ENCODE data around the gene CCDC73. TPM values are rescaled to one million over a fixed set of nuclear protein-coding genes. Genes with fewer than 3 reads are reported as not detected.

The CCDC73 gene
- total and polyA plus RNA-seq, 2 of the 4 experiments (the other 2 are of a cell fraction): not detected

DNA sequence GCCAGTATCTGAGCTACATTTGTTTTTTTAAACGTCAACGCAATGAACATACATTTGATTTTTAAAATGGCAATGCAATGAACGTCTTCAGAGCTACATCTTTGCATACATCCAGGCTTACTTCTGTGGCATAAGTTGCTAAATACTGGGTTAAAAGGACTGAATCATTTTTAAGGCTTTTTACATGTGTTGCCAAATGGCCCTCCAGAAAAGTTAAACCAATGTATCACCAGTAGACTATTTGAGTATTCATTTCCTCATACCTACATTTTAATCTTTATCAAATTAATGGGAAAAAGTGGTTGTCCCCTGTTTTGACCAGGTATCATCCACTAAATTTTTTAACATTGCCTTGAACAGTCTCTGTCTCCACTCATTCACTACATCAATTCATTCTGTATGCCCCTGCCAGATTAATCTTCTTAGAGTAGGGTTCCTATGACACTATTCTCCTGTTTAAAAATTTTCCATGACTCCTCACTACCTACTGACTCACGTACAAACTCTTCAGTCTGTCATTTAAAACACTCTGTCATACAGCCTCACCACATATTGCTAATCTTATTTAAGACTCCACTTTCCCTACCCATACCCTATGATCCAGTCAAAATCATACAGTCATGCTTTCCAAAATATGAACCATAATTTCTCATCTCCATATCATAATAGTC is 22.9 kb upstream of the CCDC73 start:
- ATAC-seq (ENCODE audit: low read depth) (no peak), DNase-seq (no peak)
- Histone ChIP-seq H2AK9ac (replicated peaks; ENCODE audit: low read depth, low read length, poor library complexity) (no peak overlapping the region), H3K27ac (ENCODE audit: insufficient read depth, low read length) (no peak overlapping the region), H4K91ac (ENCODE audit: insufficient read depth, low read depth, low read length) (no peak overlapping the region), H4K8ac (ENCODE audit: low read depth in 2 of 2, low read length in 2 of 2) (no peak overlapping the region), H4K20me1 (ENCODE audit: insufficient read depth, low read length) (no peaks in the 10 kb centered on the region), H2AK5ac (ENCODE audit: low read depth, low read length) (no peak overlapping the region), H2BK5ac (ENCODE audit: low read depth, low read length, poor library complexity, severe bottlenecking) (no peak overlapping the region), H2BK15ac (ENCODE audit: low read depth, low read length) (no peak overlapping the region), H3K9ac (ENCODE audit: low read depth, low read length) (no peak overlapping the region), H3K4me2 (ENCODE audit: low read depth, low read length) (no peak overlapping the region), H3K79me1 (ENCODE audit: low read depth in 1 of 2, low read length in 2 of 2) (no peaks in the 10 kb centered on the region), H4K5ac (ENCODE audit: low read depth, low read length) (no peak overlapping the region), H2BK20ac (ENCODE audit: low read depth, low read length) (no peak overlapping the region), H3K4me3 (ENCODE audit: insufficient read depth, low read depth, low read length) (no peak overlapping the region), H3K18ac (ENCODE audit: low read depth, low read length) (no peak overlapping the region), H2AFZ (replicated peaks; ENCODE audit: low read length, poor library complexity) (no peak overlapping the region), H3K9me3 (ENCODE audit: control insufficient read depth, insufficient read depth, low read length) (no peaks in the 10 kb centered on the region), H3K4ac (ENCODE audit: low read depth, low read length) (no peak overlapping the region), H3K56ac (ENCODE audit: extremely low read depth, insufficient read depth, low read length) (no peak overlapping the region), H3K14ac (replicated peaks; ENCODE audit: low read depth, low read length) (no peak overlapping the region), H2BK120ac (ENCODE audit: low read depth, low read length) (no peak overlapping the region), H3K4me1 (ENCODE audit: control insufficient read depth, insufficient read depth, low read length) (no peaks in the 10 kb centered on the region), H3K9me1 (ENCODE audit: insufficient read depth, low read length) (no peaks in the 10 kb centered on the region), H3K23ac (ENCODE audit: low read depth, low read length) (no peak overlapping the region), H3K27me3 (ENCODE audit: control insufficient read depth, insufficient read depth, low read length) (peaks cover 3% of the 10 kb centered on the region; the same call in 1 of the 2 replicates), H3K36me3 (ENCODE audit: control insufficient read depth, insufficient read depth, low read length) (no peaks in the 10 kb centered on the region)
- no peak for TF ChIP-seq CEBPB (IDR thresholded peaks at IDR 0.05; ENCODE audit: low read depth, low read length)
- no peak for TF ChIP-seq MAFK (IDR thresholded peaks at IDR 0.05; ENCODE audit: low read depth, low read length)
- ChIA-PET POLR2A (ENCODE audit: unreplicated experiment) (no interaction called here), CTCF (no interaction called here)
- BruUV-seq (replicated peaks): no TSS peak
- intact Hi-C loops (cut with micrococcal nuclease) (no loop called here), dilution Hi-C loops (cut with HindIII; ENCODE audit: low sequenced_read_pairs, unreplicated experiment) (no loop called here), in situ Hi-C loops (cut with MboI; ENCODE audit: low sequenced_read_pairs) (loop anchor here (25.0 kb wide), 1 partner anchor 120 kb away; no protein-coding TSS in a partner anchor)
- 11% methylated on average over 1 of the region's 4 CpGs; no CpG with 5 or more reads in 1 of the 2 experiments for WGBS, 2 experiments (ENCODE audit: extremely low coverage in 2 of 2, insufficient read length in 1 of 2)
